ENCODE results near the gene IP6K2.

- no peak for TF ChIP-seq CTCF (IDR thresholded peaks at IDR 0.05 in 8 of 11, conservative IDR thresholded peaks at IDR 0.05 in 3 of 11)
- no peak for TF ChIP-seq POLR2AphosphoS5 (IDR thresholded peaks at IDR 0.05)
- TF ChIP-seq POLR2A (IDR thresholded peaks at IDR 0.05) = no peak
Measured at GRCh38 chr3:48678566-48679380, 38.2 kb downstream of the IP6K2 start.
